Loucy (cell line): ENCODE data around the gene MGRN1.

ENCODE experiments used
- EZH2phosphoT487 ChIP-seq: fragments of 200-600 bp; IDR thresholded peaks from 2 replicates; pipeline ENCODE4 v1.6.1; 2018; ENCODE audit warnings: antibody characterized with exemption, mild to moderate bottlenecking, moderate library complexity, borderline replicate concordance
- TF ChIP-seq, protein P1 (sequence below): fragments of 200-600 bp; sonication (generic); conservative IDR thresholded peaks from 2 replicates; pipeline ENCODE4 v1.5.1; 2014; ENCODE audit warnings: mild to moderate bottlenecking, antibody characterized with exemption, low read length

DNA sequence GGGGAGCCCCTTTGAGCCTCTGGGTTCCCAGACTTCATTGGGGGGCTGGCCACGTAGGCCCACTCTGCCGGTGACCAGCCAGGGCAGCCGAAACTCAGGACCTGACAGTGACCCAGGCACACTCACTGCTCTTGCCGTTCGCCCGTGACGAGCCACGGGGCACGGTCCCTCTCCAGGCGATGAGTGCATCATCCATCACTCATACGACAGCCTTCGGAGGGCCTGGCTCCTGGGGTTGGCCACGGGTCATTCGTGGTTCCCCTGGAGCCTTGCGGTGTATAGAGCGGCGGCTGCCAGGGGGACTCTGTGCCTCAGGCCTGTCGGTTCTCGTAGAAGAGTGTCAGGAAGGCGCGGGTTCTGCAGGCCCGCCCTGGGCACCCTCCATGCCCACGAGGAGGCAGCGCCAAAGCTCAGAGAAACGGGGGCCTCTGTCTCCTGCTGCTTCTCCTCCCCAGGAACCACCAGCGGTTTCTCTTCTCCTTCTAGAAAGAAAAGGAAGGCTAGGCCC is 57.5 kb downstream of the MGRN1 start:
- TF ChIP-seq, protein P1, sequence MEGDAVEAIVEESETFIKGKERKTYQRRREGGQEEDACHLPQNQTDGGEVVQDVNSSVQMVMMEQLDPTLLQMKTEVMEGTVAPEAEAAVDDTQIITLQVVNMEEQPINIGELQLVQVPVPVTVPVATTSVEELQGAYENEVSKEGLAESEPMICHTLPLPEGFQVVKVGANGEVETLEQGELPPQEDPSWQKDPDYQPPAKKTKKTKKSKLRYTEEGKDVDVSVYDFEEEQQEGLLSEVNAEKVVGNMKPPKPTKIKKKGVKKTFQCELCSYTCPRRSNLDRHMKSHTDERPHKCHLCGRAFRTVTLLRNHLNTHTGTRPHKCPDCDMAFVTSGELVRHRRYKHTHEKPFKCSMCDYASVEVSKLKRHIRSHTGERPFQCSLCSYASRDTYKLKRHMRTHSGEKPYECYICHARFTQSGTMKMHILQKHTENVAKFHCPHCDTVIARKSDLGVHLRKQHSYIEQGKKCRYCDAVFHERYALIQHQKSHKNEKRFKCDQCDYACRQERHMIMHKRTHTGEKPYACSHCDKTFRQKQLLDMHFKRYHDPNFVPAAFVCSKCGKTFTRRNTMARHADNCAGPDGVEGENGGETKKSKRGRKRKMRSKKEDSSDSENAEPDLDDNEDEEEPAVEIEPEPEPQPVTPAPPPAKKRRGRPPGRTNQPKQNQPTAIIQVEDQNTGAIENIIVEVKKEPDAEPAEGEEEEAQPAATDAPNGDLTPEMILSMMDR, result no peak
- TF ChIP-seq EZH2phosphoT487, result no peak
